Small intestine (tissue), 7 donors: ENCODE data around the gene PPM1N. TPM values are rescaled to one million over a fixed set of nuclear protein-coding genes. Genes with fewer than 3 reads are reported as not detected.
A peak's percentile ranks its signal among the peaks of the same experiment; 100 is the strongest.

Experiments used
- DNase-seq, 2 donors: peaks; one replicate each; pipeline versions ENCODE4 v3.0.0 to v3.0.0-alpha.2; 2013
- FAIRE-seq: peaks from 2 replicates; lab custom pipeline; 2012; peaks lifted over from hg19 to GRCh38; lab: Jason Lieb, UNC
- H3K27ac ChIP-seq, 3 donors: one replicate each; pipeline ENCODE4 v1.5.1; 2013; ENCODE audit warnings: low read length in 2 of 3, mild to moderate bottlenecking in 2 of 3, control low read depth in 1 of 3, inconsistent platforms in 1 of 3, low read depth in 1 of 3, moderate library complexity in 1 of 3
- H3K27me3 ChIP-seq, 3 donors: one replicate each; pipeline ENCODE4 v1.6.1; 2013; ENCODE audit warnings: low read length in 3 of 3, inconsistent platforms in 1 of 3; ENCODE audit not compliant: control insufficient read depth in 3 of 3, insufficient read depth in 3 of 3
- H3K36me3 ChIP-seq, 3 donors: one replicate each; pipeline ENCODE4 v1.6.1; 2013; ENCODE audit warnings: low read length in 3 of 3, inconsistent platforms in 1 of 3, low read depth in 1 of 3, mild to moderate bottlenecking in 1 of 3, moderate library complexity in 1 of 3; ENCODE audit not compliant: control insufficient read depth in 3 of 3, insufficient read depth in 2 of 3
- H3K4me1 ChIP-seq, 3 donors: one replicate each; pipeline ENCODE4 v1.6.1; 2013; ENCODE audit warnings: low read length in 2 of 3, inconsistent platforms in 1 of 3, low read depth in 1 of 3, mild to moderate bottlenecking in 1 of 3, moderate library complexity in 1 of 3; ENCODE audit not compliant: control insufficient read depth in 3 of 3, insufficient read depth in 2 of 3
- H3K4me3 ChIP-seq, 3 donors: one replicate each; pipeline ENCODE4 v1.5.1; 2013; ENCODE audit warnings: low read length in 3 of 3, control low read depth in 1 of 3, inconsistent platforms in 1 of 3, low read depth in 1 of 3, mild to moderate bottlenecking in 1 of 3, moderate library complexity in 1 of 3
- H3K9me3 ChIP-seq, 2 donors: one replicate each; pipeline ENCODE4 v1.6.1; 2013; ENCODE audit warnings: low read depth in 1 of 2, low read length in 1 of 2; ENCODE audit not compliant: control insufficient read depth in 2 of 2, insufficient read depth in 1 of 2
- WGBS, 3 donors: extraction: QIAGEN DNeasy Blood & Tissue Kit; methylation state at CpG; one replicate each; pipeline ENCODE4 v1.1.7; 2013; 5-methylcytosine and 5-hydroxymethylcytosine counted together
- polyA plus RNA-seq, 4 donors: library from polyadenylated mRNA; stranded (reverse) in 3 of 4; unstranded in 1 of 4; fragments of 200-250 nt in 3 of 4; fragments of 120-200 nt in 1 of 4; gene quantifications; one replicate each; pipeline versions ENCODE4 v1.2.1 to v1.2.3, GENCODE V29; 2013
- donor health status: healthy with polysubstance abuse.
- donor health status: control.
- donor health status: control.
- donor health status: Bipolar disorder and iron deficiency.
- donor health status: healthy.

PPM1N gene
- polyA plus RNA-seq, 4 donors: 0.65 to 1.9 (median 1.5) TPM

DNA sequence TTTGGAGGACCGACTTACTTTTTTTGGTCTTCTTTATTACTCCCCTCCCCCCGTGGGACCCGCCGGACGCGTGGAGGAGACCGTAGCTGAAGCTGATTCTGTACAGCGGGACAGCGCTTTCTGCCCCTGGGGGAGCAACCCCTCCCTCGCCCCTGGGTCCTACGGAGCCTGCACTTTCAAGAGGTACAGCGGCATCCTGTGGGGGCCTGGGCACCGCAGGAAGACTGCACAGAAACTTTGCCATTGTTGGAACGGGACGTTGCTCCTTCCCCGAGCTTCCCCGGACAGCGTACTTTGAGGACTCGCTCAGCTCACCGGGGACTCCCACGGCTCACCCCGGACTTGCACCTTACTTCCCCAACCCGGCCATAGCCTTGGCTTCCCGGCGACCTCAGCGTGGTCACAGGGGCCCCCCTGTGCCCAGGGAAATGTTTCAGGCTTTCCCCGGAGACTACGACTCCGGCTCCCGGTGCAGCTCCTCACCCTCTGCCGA lies 30.0 kb upstream of the PPM1N start:
- Histone ChIP-seq H3K4me1 (peaks cover 2 to 27% (median 4%) of the 10 kb centered on the region in 3 donors), H3K27ac (peak overlapping the region; percentile 27 to 96 (median 93)), H3K36me3 (no peaks in the 10 kb centered on the region), H3K27me3 (peaks cover 0 to 44% (median 0%) of the 10 kb centered on the region in 3 donors), H3K9me3 (no peaks in the 10 kb centered on the region), H3K4me3 (peak overlapping the region in 2 of 3 donors; percentile 58 to 84)
- FAIRE-seq (no peak), DNase-seq (peak in 1 of 2 donors; percentile 23)
- 1% methylated on average over 31 of the region's 31 CpGs for WGBS, 3 donors

DNA sequence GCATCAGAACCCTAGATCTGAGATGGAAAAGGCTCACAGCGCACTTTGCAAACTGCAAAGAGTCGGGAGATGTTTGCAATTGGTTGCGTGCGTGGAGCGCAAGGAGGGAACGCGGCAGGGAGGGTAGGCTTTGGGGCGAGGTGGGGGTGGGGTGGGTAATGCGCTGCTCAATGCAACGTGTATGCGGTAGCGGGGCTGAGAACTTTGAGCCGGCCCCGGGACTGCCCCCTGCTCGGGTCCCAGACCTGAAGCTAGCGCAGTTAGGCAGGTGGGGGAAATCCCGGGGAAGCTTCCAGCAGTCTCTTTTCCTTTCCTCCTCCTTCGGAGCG lies 29.5 kb upstream of the PPM1N start:
- Histone ChIP-seq H3K9me3 (no peaks in the 10 kb centered on the region), H3K36me3 (no peaks in the 10 kb centered on the region), H3K4me1 (peaks cover 2 to 27% (median 4%) of the 10 kb centered on the region in 3 donors), H3K27me3 (peaks cover 0 to 49% (median 0%) of the 10 kb centered on the region in 3 donors), H3K27ac (peak overlapping the region; percentile 35 to 96 (median 93)), H3K4me3 (peak overlapping the region; percentile 49 to 84 (median 58))
- no peak for FAIRE-seq
- no peak for DNase-seq
- WGBS, 3 donors: 0 to 1% (median 0%) methylated on average over 17 to 19 of the region's 19 CpGs

DNA sequence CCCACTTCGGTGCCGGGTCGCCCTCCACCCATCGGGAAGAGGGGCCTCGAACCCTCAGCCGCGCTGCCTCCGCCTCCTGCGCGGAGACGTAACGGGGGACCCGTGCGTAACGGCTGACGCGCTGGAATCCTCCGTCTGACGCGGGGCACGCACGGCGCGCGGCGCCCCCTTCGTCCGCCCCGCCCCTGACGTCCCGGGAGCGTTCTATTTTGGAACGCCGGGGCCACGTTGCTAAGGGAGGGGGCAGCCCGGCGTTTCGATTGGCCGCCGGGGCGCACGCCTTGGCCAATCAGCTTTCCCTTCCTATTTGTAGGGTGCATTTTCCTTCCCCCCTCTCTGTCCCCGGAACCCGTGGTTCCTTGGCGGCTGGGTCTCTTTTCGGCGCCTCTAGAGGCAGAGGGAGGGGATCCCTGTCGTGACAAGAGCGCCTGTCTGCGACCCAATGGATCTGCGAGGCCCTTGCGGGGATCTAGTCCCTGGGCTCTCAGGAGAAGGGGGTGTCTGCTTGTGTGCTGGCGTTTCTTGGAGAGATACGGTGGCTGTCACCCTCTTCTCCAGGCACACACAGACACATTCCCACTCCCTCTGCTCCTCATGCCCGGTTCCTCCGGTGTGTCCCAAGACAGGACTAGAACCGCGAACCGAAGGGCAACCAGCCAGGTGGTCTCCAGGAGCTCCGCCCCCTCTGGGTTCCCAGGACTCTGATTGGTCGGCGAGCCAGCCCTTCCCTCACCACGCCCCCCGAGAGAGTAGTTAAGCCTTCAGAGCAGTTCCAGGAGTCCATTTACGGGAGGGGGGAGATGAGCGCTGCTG lies 28.9 kb upstream of the PPM1N start:
- H3K27me3 ChIP-seq: peaks cover 0 to 55% (median 0%) of the 10 kb centered on the region in 3 donors
- H3K4me3 ChIP-seq: peak overlapping the region; percentile 49 to 84 (median 58)
- WGBS, 3 donors: 0% methylated on average over 53 to 66 of the region's 66 CpGs
- no peaks in the 10 kb centered on the region for H3K9me3 ChIP-seq
- no peaks in the 10 kb centered on the region for H3K36me3 ChIP-seq
- DNase-seq (peak; percentile 94 to 96), FAIRE-seq (no peak)
- H3K27ac ChIP-seq: peak overlapping the region; percentile 80 to 96 (median 93)
- peaks cover 2 to 27% (median 4%) of the 10 kb centered on the region in 3 donors for H3K4me1 ChIP-seq

DNA sequence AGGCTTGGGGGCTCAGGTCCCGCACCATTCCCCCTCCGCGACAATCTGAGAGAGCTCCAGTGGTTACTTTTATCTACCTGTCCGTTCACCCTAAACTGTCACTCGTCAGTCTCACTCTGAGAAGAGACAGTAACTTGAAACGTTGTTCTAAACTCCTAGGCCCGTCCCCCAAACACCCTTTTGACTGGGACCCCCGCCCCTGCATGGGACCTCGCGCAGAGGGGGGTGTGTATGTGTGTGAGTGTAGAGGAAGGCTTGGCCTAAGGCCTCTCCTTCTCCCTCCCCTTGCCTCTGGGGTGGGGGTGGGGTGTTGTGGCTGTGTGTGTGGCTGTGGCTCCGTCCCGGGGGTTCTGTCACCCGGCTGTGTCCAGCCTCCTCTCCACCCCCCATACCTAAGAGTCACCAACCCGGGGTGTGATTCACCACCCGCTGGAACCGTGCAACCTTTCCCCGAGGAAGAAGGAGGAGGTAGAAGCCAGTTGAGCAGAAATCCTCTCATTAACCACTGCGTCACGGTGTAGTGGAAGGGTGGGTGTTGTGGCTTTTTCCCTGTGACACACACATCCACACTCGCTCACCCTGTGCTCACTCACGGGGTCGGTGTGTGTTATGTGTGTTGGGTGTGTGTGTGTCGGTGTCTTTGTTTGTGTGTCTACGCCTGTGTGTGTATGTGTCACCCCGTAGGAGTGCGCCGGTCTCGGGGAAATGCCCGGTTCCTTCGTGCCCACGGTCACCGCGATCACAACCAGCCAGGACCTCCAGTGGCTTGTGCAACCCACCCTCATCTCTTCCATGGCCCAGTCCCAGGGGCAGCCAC lies 28.1 kb upstream of the PPM1N start:
- FAIRE-seq: no peak
- 34 to 41% (median 40%) methylated on average over 30 to 33 of the region's 33 CpGs for WGBS, 3 donors
- Histone ChIP-seq H3K36me3 (no peaks in the 10 kb centered on the region), H3K9me3 (no peaks in the 10 kb centered on the region), H3K27me3 (peaks cover 0 to 57% (median 0%) of the 10 kb centered on the region in 3 donors), H3K27ac (peak overlapping the region; percentile 80 to 96 (median 93)), H3K4me3 (peak overlapping the region in 2 of 3 donors; percentile 58 to 84), H3K4me1 (peaks cover 2 to 27% (median 4%) of the 10 kb centered on the region in 3 donors)
- no peak for DNase-seq

DNA sequence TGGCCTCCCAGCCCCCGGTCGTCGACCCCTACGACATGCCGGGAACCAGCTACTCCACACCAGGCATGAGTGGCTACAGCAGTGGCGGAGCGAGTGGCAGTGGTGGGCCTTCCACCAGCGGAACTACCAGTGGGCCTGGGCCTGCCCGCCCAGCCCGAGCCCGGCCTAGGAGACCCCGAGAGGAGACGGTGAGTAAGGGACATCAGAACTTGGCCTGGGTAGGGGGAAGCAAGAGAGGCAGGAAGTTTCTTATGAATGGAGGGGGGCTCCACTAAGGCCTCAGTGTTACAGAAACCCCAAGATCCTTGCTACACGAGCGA lies 27.5 kb upstream of the PPM1N start:
- H3K9me3 ChIP-seq: no peaks in the 10 kb centered on the region
- FAIRE-seq (no peak), DNase-seq (no peak)
- H3K27me3 ChIP-seq: peaks cover 0 to 60% (median 0%) of the 10 kb centered on the region in 3 donors
- H3K36me3 ChIP-seq: no peaks in the 10 kb centered on the region
- 92 to 97% (median 94%) methylated on average over 13 to 15 of the region's 15 CpGs for WGBS, 3 donors
- H3K27ac ChIP-seq: no peak overlapping the region
- no peak overlapping the region for H3K4me3 ChIP-seq
- peaks cover 2 to 27% (median 4%) of the 10 kb centered on the region in 3 donors for H3K4me1 ChIP-seq

DNA sequence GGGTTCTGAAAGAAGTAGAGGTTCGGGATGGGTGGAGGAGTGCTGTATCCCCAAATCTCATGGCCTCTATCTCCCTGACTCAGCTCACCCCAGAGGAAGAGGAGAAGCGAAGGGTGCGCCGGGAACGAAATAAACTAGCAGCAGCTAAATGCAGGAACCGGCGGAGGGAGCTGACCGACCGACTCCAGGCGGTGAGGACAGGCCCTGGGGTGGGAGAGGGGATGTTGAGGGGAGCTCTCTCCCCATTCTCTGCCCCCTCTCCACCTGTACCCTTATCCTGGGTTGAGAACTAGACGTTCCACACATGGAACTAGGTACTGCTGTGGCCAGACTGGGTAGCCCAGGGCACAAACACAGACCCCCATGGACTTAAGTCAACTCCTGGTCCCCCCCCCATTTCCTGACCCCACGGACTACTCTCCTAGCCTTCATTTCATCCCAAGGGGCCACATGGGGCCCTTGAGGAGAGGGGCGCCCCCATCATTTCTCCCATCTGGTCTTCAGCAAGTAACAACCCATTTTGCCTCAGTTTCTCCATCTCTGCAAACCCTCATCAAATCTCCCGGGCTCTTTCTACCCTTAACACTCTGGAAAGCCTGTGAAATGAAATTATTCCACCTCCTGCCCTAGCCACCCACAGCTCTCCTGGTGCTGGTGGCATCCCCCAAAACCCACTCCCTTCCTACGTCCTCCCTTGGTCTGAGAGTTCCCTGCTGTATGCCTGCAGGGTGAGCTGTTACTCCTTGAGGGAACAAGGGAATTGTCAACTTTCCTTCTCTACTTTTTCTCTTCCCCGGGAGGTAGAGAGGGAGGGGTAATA lies 26.9 kb upstream of the PPM1N start:
- Histone ChIP-seq H3K36me3 (no peaks in the 10 kb centered on the region), H3K27ac (no peak overlapping the region), H3K9me3 (no peaks in the 10 kb centered on the region), H3K4me3 (no peak overlapping the region), H3K27me3 (peaks cover 0 to 64% (median 0%) of the 10 kb centered on the region in 3 donors), H3K4me1 (peaks cover 2 to 27% (median 4%) of the 10 kb centered on the region in 3 donors)
- 86 to 89% (median 87%) methylated on average over 15 to 16 of the region's 16 CpGs for WGBS, 3 donors
- DNase-seq (no peak), FAIRE-seq (no peak)

DNA sequence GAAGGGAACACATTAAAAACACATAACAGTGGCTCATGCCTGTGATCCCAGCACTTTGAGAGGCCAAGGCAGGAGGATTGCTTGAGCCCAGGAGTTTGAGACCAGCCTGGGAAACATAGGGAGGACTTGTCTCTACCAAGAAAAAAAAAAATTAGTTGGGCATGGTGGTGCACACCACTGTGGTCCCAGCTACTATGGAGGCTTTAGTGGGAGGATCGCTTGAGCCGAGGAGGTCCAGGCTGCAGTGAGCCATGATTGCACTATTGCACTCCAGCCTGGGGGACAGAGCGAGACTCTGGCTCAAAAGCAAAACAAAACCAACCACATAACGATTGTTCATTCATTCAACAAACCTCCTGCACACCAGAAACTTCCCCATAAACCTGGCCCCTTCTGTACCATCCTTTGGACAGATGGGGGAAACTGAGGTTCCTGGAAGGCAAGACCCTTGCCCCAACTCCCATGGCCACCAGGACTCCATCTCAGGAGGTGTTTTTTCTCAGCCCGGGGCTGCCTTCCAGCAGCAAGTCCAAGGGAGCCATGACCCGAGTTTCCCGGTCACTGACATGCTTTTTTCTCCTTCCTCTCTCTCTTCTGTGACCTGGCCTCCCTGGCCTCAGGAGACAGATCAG lies 26.2 kb upstream of the PPM1N start:
- no peak for FAIRE-seq

More for the DNA sequence above, 26.2 kb upstream of the PPM1N start:
- 51 to 56% (median 56%) methylated on average over 7 of the region's 7 CpGs for whole genome bisulfite sequencing, 3 donors
- H3K4me1 ChIP-seq: peaks cover 2 to 25% (median 3%) of the 10 kb centered on the region in 3 donors
- no peaks in the 10 kb centered on the region for H3K9me3 ChIP-seq
- peaks cover 0 to 66% (median 0%) of the 10 kb centered on the region in 3 donors for H3K27me3 ChIP-seq
- H3K27ac ChIP-seq: no peak overlapping the region
- DNase-seq: no peak
- no peak overlapping the region for H3K4me3 ChIP-seq
- H3K36me3 ChIP-seq: no peaks in the 10 kb centered on the region
